NCI-H2171 treated with DMSO at 0.1 percent for 48 hours (cell line): Measurements from ENCODE around the gene SRRD.
"Not testable (repeated sequence)": the region's sequence is repeated elsewhere in the genome, so short reads cannot be mapped to it uniquely, and the experiment has no call there.

Experiments
- DNase-seq: peaks from one replicate; lab custom pipeline; 2025; lab: John Stamatoyannopoulos, UW

Gene SRRD, protein sequence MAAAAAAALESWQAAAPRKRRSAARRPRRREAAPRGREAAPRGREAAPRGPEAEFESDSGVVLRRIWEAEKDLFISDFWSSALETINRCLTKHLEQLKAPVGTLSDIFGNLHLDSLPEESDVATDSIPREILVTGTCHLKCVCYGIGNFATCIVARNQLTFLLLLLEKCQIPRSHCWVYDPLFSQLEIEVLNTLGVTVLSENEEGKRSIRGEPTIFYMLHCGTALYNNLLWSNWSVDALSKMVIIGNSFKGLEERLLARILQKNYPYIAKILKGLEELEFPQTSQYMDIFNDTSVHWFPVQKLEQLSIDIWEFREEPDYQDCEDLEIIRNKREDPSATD

DNA sequence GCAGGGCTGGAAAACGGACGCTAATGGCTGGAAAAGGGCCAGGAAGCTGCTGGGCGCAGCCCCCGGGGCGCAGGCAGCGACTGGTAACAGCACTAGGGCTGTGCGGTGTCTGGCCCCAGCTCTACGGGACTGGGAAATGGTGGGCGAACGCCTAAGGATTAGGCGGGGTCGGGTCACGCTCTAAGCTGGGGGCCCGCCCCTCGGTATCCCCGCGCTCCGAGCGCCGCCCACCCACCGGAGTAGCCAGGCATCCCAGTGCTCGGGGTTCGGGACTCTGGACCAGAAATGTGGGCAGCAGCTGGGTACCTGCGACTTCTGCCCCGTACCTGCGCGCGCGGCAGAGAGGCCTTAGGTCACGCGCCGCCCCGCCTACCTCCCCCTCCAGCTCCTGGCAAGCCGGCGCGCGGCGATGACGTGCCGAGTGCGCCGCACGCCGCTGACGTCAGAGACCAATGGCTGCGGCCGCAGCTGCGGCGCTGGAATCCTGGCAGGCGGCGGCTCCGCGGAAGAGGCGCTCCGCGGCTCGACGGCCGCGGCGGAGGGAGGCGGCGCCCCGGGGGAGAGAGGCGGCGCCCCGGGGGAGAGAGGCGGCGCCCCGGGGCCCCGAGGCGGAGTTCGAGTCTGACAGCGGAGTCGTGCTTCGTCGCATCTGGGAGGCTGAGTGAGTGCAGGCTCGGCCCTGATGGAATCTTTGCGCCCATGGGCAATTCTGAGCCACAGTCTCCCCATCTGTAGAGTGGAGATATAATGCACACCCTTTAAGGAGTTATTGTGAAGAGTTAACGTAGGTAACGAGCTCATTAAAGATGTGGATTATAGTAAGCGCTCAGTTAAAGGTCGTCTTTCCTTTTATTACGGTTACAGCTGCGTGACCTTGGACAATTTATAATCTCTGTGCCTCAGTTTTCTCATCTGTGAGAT, at the start of gene SRRD, which contains the start of gene HPS4:
Gene SRRD, plus strand, starts transcription at position 439 of the 921 bp plus-strand sequence. Its CDS starts 14 bp downstream, at position 453.
Gene HPS4, minus strand, starts transcription at position 345 of the 921 bp plus-strand sequence. CDS start 2,021 bp downstream, outside the sequence.
- peak; percentile 88 for DNase-seq

DNA sequence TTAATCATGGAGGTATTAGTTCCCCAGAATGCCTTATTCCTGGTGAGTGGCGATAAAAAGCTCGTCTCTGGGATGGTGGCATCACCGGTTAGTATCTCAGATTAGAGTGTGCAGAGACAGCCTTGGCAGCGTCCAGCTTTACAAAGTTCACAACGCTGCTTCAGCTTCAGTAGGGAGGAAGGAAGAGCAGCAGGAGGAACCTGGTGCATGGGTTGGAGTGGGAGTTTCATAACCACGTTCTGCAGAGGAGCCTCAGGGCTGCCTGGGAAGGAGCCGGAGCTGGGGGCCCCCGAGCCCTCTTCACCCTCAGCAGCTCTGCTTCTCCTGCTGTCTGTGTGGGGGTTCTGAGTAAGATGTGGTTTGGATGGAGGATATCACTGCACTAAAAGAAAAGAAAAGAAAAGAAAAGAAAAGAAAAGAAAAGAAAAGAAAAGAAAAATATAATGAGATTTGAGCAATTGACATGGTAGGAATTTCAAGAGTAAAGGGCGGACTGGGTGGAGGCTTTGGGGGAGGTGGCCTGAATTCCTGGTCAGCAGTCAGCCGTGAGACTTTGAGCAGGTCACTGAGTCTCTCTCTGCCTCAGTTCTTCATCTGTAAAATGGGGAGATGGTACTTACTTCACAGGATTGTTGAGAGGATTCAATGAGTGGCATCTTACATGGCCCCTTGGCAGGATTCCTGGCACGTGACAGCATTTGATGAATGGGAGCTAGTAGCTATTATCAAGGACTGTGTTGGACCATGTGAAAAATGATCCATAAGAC, 48.2 kb upstream of the SRRD start:
- DNase-seq: no peak

DNA sequence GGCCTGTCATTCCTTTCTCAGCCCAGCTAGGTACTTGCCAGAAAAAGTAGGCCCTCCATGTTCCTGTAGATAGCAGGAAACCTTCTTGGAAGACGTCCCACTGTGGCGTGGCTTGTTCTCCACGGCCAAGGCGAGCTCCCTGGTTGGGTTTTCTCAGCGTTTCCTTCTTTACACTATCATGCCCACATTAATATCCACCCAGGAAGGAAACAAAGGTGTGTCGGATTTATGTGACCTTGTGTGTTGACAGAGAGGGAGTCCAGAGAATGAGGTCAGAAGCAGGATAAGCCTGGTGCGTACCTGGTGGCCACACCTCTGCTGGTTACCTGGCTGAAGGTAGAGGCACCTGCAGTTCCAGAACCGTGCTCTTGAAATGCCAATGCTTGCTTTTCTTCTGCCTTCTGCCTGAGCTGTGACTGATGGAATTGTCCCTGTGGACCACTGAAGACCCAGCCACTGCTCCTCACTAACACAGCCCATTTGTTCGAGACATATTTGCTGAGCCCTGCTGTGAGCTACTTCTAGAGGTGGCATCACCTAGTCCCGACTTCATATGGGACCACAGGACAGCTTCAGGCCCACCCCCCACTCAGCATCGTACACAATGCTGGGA, 46.7 kb upstream of the SRRD start:
- no peak for DNase-seq

DNA sequence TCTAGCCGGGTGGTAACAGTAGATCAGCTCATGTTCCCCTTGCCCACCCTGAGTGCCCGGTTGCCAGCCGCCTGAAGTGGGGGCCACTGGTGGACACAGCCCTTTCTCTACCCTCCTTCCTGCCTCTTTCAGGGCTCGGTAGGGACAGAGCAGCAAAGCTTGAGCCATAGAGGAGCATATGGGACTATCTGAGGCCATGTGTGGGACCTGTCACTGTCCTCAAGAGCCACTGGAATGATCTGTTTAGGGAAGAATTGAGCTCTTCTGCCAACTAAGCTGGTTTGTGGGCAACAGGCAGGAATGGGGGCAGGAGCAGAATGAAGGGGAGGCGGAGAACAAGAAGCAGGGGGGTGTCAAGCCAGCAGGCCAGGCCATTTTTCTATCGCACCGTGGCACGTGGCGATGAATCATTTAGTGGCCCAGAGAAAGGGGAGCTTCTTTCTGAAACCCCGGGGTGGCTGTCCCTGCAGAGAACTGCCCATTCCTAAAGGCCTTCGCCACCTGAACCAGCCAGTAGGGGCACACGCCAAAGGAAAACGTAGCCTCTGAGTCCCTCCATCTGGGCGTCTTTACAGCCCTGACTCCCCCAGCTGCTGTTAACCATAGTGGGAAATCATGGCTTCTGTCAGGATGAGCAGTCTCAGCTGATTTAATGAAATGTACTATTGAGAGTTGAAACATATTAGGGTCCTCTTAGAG, 45.8 kb upstream of the SRRD start:
- DNase-seq: no peak

DNA sequence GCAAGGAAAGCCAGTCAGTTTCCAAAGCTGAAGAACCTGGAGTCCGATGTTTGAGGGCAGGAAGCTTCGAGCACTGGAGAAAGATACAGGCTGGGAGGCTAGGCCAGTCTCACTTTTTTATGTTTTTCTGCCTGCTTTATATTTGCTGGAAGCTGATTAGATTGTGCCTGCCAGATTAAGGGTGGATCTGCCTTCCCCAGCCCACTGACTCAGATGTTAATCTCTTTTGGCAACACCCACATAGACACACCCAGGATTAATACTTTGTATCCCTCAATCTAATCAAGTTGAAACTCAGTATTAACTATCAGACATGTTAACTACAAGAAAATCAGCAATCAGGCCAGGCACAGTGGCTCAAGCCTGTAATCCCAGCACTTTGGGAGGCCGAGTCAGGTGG, 44.9 kb upstream of the SRRD start:
- not testable (repeated sequence) for DNase-seq

DNA sequence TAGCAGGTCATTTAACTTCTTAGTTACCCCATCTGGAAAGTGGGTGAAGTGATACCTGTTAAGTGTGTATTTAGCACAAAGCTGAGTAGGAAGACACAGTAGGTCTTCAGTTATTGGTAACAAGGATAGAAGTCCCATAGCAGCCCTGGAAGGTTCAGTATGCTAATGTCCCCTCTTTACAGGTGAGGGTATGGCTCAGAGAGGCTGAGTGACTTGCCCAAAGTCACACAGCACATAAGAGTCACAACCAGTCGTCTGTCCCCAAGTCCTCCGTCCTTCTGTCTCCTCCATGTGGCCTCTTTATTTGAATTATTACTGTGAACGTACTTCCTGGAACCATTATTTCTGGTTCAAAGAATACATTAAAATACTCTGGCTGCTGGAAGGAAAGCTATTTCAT, 44.1 kb upstream of the SRRD start:
- no peak for DNase-seq

DNA sequence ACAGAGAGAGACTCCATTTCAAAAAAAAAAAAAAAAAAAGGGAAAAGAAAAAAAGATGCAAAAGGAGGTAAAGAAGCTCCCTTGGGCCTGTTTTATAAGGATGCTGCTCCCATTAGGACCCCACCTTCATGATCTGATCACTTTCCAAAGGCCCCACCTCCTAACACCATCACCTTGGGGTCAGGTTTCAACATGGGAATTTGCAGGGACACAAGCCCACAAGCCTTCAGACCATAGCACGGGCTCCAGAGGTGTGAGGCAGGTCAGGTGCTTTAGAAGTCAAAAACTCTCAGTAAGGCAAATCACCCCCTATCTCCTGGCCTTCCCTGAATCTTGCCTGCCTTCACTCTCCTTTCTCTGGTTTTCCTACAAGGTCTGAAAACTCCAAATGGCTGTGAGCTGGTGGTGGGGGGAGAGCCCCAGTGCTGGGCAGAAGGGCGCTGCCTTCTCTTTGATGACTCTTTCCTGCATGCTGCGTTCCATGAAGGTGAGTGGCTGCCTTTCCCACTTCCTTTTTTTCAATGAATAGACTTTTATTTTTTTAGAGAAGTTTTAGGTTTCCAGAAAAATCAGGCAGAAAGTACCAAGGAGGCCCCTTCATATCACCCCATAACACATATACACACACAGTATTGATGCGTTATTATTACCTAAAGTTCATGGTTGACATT, 41.5 kb upstream of the SRRD start:
- no peak for DNase-seq

DNA sequence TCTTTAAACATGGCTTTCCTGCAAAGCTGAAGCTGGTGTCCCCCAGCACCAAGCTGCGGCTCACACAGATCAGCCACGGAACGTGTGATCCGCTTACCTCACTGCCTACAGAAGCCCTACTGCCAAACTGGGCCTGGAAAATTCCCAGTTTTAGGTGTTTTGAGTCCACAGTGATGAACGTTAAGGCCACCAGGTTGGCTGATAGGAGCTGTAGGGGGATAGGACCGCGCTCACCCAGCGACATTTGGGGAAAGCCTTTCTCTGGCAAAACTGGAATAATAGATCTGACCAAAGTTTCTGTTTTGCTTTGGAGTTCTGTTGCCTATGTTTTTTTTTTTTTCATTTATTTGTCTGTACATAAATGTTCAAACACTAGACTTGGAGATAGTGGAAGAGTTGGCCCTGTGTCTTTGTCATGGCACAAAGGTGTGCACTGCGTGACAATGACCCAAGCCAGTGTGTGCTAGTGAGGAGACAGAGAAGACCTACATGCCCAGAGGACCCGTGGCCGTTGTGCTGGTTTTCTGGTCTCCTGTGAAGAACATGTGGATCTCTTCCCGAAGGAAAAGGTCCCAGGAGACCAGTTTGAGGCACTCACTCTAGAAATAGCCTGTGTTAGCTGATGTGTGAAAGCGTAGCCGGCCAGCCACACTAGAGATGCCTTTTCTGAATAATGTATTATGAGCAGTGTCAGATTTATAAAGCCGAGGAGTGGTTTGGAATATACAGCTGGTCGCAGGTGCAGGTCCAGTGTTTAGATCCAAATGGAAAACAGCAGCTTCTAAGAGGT, 39.6 kb upstream of the SRRD start:
- DNase-seq: peak; percentile 58

DNA sequence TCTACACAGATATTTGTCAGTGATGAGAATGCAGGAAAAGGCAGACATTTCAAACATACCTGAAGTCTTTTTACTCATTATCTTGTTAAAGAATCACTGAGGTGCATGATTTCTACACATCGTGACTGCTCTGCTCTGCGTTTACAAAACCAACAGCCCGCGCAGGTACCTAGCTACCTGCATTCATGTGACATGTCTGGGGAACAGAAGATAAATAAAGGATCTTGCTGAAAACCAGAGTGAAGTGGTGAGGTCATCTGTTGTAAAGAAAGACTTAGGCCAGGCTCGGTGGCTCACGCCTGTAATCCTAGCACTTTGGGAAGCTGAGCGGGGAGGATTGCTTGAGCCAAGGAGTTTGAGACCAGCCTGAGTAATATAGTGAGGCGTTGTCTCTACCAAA, 38.9 kb upstream of the SRRD start:
- DNase-seq: no peak

DNA sequence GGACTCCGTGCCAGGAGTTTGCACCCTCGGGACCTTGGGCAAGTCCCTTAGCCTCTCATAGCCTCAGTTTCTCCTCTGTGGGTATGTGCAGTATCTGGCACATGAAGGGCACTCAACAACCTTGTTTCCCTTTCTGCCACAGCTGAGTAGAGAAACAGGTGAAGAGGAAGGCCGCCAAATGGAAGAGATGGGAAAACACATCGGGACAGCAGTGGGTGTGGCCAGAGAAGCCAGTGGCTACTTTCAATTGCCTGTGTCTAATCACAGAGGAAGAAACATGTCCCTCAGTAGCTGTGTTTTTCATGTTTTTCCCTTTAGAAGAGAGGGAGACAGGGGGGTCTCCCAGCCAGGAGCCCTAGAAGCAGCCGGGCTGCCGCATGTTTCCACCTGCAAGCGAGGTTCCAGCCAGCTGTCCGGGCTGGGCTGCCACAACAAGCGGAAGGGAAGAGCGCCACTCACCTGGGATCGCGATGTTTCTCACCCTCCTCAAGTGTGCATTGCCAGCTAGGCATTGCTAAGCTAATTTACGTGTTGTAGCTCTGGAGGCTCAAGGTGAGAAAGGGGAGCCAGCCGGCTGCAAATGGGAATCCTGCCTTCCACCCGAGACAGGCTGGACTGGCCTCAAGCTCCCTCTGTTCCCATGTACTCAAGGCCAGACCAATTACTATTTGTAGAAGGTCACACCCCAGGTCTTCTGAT, 38.0 kb upstream of the SRRD start:
- DNase-seq: no peak

DNA sequence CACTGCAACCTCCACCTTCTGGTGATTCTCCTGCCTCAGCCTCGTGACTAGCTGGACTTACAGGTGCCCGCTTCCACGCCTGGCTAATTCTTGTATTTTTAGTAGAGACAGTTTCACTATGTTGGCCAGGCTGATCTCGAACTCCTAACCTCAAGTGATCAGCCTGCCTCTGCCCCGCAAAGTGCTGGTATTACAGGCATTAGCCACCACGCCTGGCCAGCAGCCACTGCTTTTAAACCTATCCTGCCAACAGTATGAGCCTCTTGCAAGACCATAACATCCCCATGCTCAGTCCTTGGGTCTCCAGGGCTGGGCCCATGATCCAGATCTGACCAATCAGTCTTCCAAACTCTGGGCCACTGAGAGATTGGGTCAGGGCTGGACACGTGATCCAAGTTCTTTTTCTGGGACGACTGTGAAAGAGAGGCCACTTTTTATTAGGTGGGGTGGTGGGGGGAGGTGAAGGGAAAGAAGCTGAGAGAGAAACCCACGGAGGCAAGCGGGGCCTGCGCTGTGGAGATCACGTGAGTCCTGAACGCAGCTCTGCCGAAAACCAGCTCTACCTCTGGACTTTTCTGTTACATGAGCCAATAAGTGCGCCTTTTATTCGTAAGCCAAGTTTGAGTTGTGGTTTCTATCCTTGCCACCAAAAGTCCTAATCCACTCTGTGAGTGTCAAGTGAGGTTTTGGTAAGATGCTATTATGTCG, 36.7 kb upstream of the SRRD start:
- no peak for DNase-seq

DNA sequence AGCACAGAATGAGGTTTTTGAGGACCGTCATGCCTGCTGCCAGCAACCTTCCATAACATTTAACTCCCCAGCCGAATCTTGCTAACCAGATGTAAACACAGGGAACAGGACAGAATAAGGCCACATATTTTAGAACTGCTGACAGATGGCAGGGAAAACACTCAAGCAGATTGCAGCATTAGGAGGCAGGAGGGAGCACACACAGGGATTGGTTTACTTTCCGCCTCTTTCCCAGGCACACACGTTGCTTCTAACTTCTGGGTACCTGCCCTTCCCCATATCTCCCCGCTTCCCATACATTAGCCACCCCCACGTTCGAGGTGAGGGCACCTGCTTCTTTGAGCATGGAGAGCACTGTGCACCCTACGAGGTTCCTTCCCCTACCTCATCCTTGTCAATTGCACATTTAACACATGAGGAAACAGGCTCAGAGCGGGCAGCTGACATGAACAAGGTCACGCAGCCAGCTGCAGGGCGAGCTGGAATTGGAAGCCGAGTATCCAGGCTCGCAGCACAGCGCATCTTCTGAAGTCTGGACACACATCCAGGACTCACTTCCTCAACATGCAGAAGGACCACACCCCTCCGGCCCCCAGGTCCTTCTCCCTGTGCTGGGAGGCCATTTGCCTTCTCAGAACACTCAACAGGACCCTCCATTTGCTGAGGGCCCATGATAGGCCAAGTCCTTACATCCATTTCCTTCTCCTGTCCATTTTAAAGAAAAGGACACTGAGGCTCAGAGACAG, 35.9 kb upstream of the SRRD start:
- DNase-seq: peak; percentile 95

DNA sequence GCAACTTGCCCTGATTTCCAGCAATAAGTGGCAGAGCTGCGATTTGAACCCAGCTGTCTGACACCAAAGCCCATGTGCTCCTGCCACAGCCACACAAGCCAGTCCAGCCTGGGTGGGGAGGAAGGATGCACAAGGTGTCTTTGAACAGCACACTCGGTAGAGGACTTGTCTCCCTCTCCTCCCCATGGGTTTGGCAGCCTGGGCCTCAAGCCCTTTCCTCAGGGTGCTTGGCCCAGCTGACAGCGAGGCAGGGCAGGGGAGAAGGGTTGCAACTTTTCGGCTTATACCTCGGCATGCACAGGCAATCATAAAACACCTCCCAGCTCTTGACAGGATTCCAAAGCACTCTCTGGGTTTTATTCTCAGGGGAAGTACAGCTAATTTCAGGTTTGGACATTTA, 35.3 kb upstream of the SRRD start:
- no peak for DNase-seq

DNA sequence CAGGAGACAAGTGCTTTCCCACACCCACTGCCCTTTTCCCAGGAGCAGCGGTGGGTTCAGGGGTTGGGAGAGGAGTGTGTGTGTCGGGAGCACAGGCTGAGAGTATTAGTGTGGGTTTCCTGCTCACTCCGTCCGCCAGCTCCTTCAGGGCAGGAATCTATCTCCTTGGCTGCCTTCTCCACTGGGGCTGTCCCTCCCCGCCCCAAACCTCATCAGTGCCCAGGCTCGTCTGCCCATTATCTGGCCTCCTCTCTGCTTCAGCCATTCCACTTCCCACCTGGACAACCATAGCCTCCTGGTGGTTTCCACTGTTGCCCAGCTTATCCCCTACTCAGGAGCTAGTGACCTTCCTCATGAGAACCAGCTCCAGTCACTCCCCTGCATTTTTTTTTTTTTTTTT, 34.7 kb upstream of the SRRD start:
- no peak for DNase-seq

DNA sequence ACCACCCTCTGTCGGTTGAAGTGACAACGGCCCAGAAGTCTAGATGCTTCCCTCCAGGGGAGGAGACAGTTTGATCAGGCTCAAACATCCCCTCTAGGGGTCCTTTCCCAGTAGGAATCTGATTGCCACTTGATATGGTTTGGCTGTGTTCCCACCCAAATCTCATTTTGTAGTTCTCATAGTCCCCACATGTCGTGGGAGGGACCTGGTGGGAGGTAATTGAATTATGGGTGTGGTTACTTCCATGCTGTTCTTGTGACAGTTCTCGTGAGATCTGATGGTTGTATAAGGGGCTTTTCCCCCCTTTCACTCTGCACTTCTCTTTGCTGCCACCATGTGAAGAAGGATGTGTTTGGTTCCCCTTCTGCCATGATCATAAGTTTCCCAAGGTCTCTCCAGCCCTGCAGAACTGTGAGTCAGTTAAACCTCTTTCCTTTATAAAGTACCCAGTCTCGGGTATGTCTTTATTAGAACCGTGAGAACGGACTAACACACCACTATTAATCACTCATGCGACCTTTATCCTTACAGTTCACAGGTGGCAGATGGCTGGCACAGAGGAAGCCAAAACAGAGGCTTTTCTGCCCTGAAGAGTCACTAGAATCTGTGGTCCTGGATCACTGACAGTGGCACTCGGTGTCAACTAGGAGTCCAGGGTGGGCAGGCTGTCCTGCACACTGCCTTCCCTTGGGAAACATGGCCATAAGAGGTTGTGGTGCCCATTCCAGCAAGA, 33.1 kb upstream of the SRRD start:
- peak; percentile 84 for DNase-seq

DNA sequence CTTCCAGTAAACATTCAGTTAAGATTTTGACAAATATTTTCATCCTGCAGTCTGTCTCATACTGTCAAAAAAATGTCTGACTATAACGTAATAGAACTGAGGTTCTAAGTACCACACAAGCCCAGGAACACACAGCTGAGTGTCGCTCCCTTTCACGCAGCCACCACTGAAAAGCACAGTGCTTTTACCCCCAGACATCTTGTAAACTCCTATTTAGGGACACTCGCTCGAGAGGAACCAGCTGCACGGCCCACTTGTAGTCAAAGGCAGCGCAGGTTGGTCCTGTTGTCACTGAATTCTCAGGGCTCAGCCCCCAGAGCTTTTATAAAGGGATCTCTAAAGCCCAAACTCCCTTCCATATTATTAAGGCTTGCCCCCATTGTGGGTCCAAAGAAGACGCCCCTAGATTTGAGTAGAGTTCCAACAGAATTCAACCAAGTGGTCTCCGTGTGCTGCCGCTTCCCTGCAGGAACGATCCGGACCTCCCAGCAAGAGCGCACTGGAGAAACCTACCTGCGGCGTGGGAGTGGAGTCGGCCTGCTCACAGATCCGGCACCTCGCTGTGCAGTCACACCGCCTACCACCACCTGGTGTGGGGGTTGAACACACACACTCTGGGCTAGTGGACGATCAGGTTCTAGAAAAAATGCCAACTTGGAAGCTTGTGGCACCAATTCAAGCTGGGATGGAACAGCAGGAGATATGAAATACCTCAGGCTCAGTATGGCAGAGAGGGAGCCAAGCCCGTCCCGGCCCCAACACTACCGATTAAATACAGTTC, 31.3 kb upstream of the SRRD start:
- no peak for DNase-seq
